Activated CD8-positive, alpha-beta memory T cell treated with anti-CD3 and anti-CD28 coated beads for 4 hours (primary cell): ENCODE data around the gene USP10.
"Not testable (repeated sequence)": the region's sequence is repeated elsewhere in the genome, so short reads cannot be mapped to it uniquely, and the experiment has no call there.

Experiments used
- DNase-seq, 2 donors: peaks; one replicate each; pipeline ENCODE4 v3.0.0-alpha.2; 2020; ENCODE audit warnings: low read depth in 2 of 2

The USP10 gene

GRCh38 chr16:84673203-84673535 is 26.6 kb upstream of the USP10 start:
- DNase-seq = no peak

- DNase-seq = no peak
Measured at GRCh38 chr16:84673561-84673960, 26.2 kb upstream of the USP10 start.

GRCh38 chr16:84675423-84675822 is 24.4 kb upstream of the USP10 start:
- no peak for DNase-seq

- DNase-seq = no peak
Measured at GRCh38 chr16:84675884-84676283, 23.9 kb upstream of the USP10 start.

- no peak for DNase-seq
Measured at GRCh38 chr16:84677017-84677803, 22.6 kb upstream of the USP10 start.

GRCh38 chr16:84677849-84678248 is 22.0 kb upstream of the USP10 start:
- DNase-seq = no peak

- DNase-seq = no peak
Measured at GRCh38 chr16:84678541-84678940, 21.3 kb upstream of the USP10 start.

- no peak for DNase-seq
Measured at GRCh38 chr16:84680165-84680842, 19.5 kb upstream of the USP10 start.

GRCh38 chr16:84680843-84681629 is 18.8 kb upstream of the USP10 start:
- DNase-seq = no peak

- no peak for DNase-seq
Measured at GRCh38 chr16:84683691-84684591, 15.9 kb upstream of the USP10 start.

GRCh38 chr16:84684592-84684965 is 15.2 kb upstream of the USP10 start:
- DNase-seq = no peak

- DNase-seq = no peak
Measured at GRCh38 chr16:84685210-84685609, 14.6 kb upstream of the USP10 start.

GRCh38 chr16:84686707-84687298 is 13.0 kb upstream of the USP10 start:
- DNase-seq = no peak

GRCh38 chr16:84687715-84688114 is 12.1 kb upstream of the USP10 start:
- DNase-seq = no peak

GRCh38 chr16:84688163-84688562 is 11.6 kb upstream of the USP10 start:
- not testable (repeated sequence) for DNase-seq

- DNase-seq = no peak
Measured at GRCh38 chr16:84689111-84689510, 10.7 kb upstream of the USP10 start.

GRCh38 chr16:84690088-84690819 is 9.5 kb upstream of the USP10 start:
- no peak for DNase-seq

- no peak for DNase-seq
Measured at GRCh38 chr16:84692451-84693214, 7.2 kb upstream of the USP10 start.

GRCh38 chr16:84693869-84694268 is 5.9 kb upstream of the USP10 start:
- not testable (repeated sequence) for DNase-seq

GRCh38 chr16:84694980-84695379 is 4.8 kb upstream of the USP10 start:
- DNase-seq = no peak
